Stimulated activated CD4-positive, alpha-beta T cell treated with anti-CD3 and anti-CD28 coated beads, TNF-alpha, amount 100 ng/mL, for 48 hours (primary cell): Measurements from ENCODE around the gene CMIP.

Experiments used
- DNase-seq, 3 donors: peaks; one replicate each; pipeline ENCODE4 v3.0.0-alpha.2; 2020; ENCODE audit warnings: low read depth in 3 of 3

The CMIP gene

GRCh38 chr16:81624760-81625543 lies 180.3 kb downstream of the CMIP start:
- DNase-seq = no peak

- no peak for DNase-seq
Measured at GRCh38 chr16:81625544-81626153, 181.0 kb downstream of the CMIP start.

GRCh38 chr16:81626181-81626674 lies 181.6 kb downstream of the CMIP start:
- DNase-seq = peak in 2 of 3 donors; percentile 21 to 44

DNA sequence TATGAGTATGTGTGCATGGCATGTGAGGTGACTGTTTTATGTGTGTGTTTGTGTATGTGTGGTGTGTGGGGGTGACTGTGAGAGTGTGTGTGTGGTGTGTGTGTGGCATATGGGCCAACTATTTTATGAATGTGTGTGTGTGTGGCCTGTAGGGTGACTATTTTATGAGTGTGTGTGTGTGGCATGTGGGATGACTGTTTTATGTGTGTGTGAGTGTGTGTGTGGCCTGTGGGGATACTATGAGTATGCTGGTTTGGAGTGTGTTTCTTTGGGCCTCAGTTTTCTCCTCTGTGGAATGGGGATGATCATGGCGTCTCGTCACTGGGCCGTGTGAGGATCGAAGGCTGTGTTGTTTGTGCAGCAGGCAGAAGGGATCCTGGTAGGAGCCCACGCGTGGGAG lies 182.4 kb downstream of the CMIP start:
- DNase-seq = no peak

GRCh38 chr16:81627729-81628244 lies 183.2 kb downstream of the CMIP start:
- no peak for DNase-seq

DNA sequence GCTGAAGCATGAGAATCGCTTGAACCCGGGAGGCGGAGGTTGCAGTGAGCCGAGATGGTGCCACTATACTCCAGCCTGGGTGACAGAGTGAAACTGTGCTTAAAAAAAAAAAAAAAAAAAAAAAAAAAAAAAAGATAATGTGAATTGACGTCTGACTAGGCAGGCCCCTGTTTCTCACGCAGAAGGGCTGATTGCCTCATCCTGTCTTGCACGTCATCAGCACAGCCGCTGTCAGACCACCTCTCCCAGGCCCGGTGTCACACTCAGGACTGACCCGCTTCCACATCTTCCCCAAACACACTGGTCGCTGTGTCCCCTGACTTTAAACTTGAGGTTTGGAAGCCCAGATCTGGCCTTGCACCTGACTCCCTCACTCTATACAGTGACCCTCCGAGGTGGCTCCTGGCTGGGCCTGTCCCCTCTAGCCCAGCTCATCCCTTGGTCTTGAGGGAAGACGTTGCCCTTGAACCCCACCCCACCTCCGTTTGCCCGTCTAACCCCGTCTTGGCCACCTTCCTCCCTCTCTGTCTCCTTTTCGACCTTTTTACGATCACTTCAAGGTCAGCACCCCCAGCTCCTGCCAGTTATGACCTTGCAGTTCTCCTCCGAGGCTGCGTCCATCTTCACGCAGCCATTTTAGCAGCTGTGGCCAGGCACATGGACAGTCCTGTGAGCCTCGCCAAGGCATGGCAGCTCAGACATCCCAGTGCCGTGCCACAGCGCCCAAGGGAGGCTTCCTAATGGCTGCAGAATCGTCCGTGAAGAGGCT lies 184.6 kb downstream of the CMIP start:
- DNase-seq = no peak

DNA sequence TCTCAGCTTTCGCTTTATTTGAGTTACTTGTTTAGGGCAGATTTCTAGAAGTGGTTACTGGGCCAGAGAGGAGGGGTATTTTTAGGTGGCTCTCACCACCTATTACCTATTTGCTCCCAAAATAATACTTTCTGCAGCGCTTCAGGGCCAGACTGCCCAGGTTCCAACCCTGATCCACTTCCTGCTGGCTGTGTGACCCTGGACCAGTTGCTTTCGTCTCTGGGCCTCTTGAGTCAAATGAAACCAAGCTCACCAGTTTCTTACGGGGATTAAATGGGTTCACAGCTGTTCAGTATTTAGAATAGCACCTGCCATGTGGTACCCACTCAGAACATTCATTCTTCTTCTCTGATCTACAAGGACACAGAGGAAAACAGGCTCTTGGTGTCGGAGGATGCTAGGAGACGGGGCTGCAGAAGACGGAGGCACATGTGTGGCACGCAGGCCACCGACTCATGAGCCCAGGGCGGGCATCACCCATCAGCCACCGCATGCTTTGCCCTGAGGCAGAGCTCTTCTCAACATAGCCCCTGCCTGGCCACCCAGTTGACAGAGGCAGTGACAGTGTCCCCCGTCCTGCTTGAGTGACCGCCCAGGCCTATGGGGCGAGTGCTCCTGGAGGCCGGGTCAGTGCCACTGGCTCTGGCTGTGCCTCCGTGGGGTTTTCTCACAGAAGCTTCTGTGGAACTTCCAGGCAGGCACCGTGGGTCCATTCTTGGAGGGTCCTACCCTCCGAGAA lies 185.5 kb downstream of the CMIP start:
- DNase-seq = no peak

- no peak for DNase-seq
Measured at GRCh38 chr16:81630635-81631031, 186.0 kb downstream of the CMIP start.

GRCh38 chr16:81632392-81633146 lies 188.0 kb downstream of the CMIP start:
- DNase-seq = peak; percentile 50 to 79 (median 65)

DNA sequence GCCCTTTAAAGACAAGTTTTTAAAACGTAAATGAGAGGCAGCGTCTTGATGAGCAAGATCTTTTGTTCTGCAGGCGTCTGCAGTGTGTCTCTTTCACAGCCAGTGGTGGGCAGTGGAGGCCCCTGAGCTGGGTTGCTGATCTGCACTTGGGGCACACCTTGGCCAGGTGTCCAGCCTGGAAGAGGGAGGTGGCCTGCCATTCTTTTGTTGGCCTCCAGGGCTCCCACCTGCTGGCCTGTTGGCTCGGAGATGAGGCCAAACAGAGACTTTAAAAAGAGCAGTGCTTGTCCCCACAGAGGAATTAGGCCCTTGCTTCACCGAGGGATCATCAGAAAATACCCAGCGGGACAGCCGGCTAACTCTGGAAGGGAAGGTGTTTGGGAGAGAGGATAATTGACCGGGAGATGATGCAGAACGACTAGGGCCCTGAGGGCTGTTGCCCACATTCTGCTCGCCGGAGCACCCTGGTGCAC lies 188.6 kb downstream of the CMIP start:
- peak in 1 of 3 donors; percentile 14 for DNase-seq

DNA sequence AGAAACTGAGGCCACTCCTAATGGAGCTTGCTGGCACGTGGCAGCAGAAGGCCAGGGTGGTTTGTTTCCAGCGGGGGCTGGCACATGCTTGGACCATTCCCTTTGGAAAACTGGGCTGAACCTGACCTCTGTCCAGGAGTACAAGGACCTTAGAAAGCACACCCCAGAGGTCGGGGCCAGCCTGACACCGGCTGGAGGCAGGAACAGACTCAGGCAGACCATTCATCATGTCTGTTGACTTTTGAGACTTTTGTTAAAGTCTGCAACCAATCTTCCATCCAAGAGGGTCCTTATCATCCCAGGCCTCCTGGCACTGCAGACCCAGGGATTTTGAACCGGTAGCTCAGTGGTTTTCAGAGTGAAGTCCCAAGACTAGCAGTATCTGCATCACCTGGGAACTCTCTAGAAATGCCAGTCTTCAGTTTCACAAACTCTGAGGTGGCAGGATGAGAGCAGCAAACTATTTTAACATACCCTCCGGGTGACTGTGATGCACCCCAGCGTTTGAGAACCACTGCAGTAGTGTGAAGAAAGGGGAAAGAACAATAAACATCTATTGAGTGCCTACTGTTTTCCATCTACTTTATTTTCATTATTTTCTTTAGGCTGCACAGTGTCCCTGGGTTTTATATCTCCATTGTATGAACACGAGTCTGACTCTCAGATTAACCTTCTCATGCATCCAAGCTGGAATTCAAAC lies 189.2 kb downstream of the CMIP start:
- no peak for DNase-seq

- DNase-seq = no peak
Measured at GRCh38 chr16:81634380-81635062, 189.9 kb downstream of the CMIP start.

- no peak for DNase-seq
Measured at GRCh38 chr16:81635063-81635937, 190.7 kb downstream of the CMIP start.

DNA sequence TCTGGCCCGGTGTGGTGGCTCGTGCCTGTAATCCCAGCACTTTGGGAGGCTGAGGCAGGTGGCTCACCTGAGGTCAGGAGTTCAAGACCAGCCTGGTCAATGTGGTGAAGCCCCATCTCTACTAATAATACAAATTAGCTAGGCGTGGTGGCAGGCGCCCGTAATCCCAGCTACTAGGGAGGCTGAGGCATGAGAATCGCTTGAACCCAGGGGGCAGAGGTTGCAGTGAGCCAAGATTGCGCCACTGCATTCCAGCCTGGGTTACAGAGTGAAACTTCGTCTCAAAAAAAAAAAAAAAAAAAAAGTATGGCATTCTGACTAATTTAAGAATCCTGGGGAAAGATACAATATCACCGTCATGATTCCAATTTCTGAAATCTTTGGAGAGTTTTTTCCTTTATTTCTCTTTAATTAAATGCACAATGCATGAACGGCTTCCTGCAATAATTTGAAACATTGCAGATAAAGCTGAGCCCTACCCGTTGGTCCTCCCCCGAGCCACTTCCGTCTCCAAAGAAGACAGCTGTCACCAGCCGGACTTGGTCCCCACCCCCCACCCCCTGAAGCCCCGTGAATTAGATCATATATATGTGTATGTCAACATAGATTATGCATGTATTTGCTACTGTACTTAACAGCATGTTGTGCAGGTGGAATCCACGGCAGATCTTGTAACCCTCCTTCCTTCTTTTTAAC lies 191.8 kb downstream of the CMIP start:
- no peak for DNase-seq

- DNase-seq = no peak
Measured at GRCh38 chr16:81637336-81638235, 193.0 kb downstream of the CMIP start.

DNA sequence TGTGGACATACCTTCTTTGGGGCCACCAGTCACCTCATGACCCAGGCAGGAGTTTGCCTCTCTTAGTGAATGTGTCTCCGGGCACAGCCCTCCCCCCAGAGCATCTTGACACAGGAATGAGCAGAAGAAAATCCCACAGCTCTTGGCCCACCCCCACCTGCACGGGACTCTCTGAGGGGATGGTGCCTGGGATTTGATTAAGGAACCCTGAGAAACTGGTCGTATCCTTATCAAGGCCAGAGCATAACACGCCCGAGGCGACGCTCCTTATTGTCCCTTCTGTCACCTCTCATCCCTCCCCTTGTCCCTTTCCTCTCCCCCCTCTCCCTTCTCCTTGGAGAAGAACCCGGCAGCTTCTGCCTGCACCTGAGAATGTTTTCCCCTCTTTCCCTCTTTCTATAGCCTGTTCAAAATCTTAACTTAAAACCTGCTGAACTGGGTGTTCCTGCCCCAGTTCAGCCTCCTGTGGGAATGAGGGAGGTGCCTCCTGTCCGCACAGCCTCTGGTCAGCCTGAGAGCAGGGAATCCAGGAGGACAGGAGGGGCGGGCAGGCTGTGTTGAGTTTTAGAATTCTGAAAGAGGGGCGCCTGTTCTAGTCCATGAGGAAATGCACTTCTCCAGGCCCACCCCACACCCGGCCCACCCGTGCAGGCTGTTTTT lies 193.8 kb downstream of the CMIP start:
- no peak for DNase-seq
